HG02588 (cell line): ENCODE results near the gene NAPA.

Source experiments
- ATAC-seq: cut with Tn5 transposase; IDR thresholded peaks from one replicate; pipeline ENCODE4 v1.9.1; 2021; ENCODE audit warnings: mild to moderate bottlenecking, moderate library complexity; ENCODE audit not compliant: unreplicated experiment

NAPA gene

GRCh38 chr19:47503130-47503825 lies 11.6 kb downstream of the NAPA start:
- ATAC-seq: no peak

- ATAC-seq: no peak
These were observed 14.7 kb downstream of the NAPA start for GRCh38 chr19:47499863-47500830.

- no peak for ATAC-seq
These were observed 15.5 kb downstream of the NAPA start for GRCh38 chr19:47499371-47499770.

- no peak for ATAC-seq
These were observed 16.3 kb downstream of the NAPA start for GRCh38 chr19:47498561-47498960.

- no peak for ATAC-seq
These were observed 16.9 kb downstream of the NAPA start for GRCh38 chr19:47497821-47498520.

- no peak for ATAC-seq
These were observed 17.7 kb downstream of the NAPA start for GRCh38 chr19:47497050-47497766.

- ATAC-seq: no peak
These were observed 19.1 kb downstream of the NAPA start for GRCh38 chr19:47495478-47496372.

- ATAC-seq: no peak
These were observed 20.1 kb downstream of the NAPA start for GRCh38 chr19:47494729-47495128.

- no peak for ATAC-seq
These were observed 20.7 kb downstream of the NAPA start for GRCh38 chr19:47494211-47494547.

GRCh38 chr19:47493378-47494210 lies 21.3 kb downstream of the NAPA start:
- no peak for ATAC-seq

- no peak for ATAC-seq
These were observed 22.1 kb downstream of the NAPA start for GRCh38 chr19:47492571-47493377.

- ATAC-seq: no peak
These were observed 22.7 kb downstream of the NAPA start for GRCh38 chr19:47492137-47492533.

GRCh38 chr19:47491358-47492136 lies 23.3 kb downstream of the NAPA start:
- no peak for ATAC-seq

GRCh38 chr19:47490847-47491246 lies 24.0 kb downstream of the NAPA start:
- no peak for ATAC-seq

- no peak for ATAC-seq
These were observed 24.8 kb downstream of the NAPA start for GRCh38 chr19:47490031-47490430.

- no peak for ATAC-seq
These were observed 25.6 kb downstream of the NAPA start for GRCh38 chr19:47489072-47489914.
